Measurements from ENCODE around the gene KRTAP12-4. TPM values are rescaled to one million over a fixed set of nuclear protein-coding genes. Genes with fewer than 3 reads are reported as not detected.
"Not testable (repeated sequence)": the region's sequence is repeated elsewhere in the genome, so short reads cannot be mapped to it uniquely, and the experiment has no call there.

Gene KRTAP12-4
- total RNA-seq, 4 donors from 2014 or later = not detected

GRCh38 chr21:44691686-44692085 is 37.2 kb upstream of the KRTAP12-4 start:
- peaks cover 0 to 15% (median 3%) of the 10 kb centered on the region in 4 donors for H3K9me3 ChIP-seq
- no peaks in the 10 kb centered on the region for H3K27me3 ChIP-seq
- H3K27ac ChIP-seq = no peak overlapping the region
- H3K4me3 ChIP-seq = no peak overlapping the region
- no peak for DNase-seq
- no peaks in the 10 kb centered on the region for H3K36me3 ChIP-seq
- TF ChIP-seq CTCF (IDR thresholded peaks at IDR 0.05) = no peak
- TF ChIP-seq POLR2A (IDR thresholded peaks at IDR 0.05) = no peak
- H3K4me1 ChIP-seq = no peaks in the 10 kb centered on the region

GRCh38 chr21:44689740-44690139 is 35.3 kb upstream of the KRTAP12-4 start:
- H3K27ac ChIP-seq, H3K36me3 ChIP-seq, DNase-seq, H3K4me3 ChIP-seq, H3K4me1 ChIP-seq, H3K27me3 ChIP-seq: not testable (repeated sequence)
- H3K9me3 ChIP-seq = peaks cover 0 to 15% (median 3%) of the 10 kb centered on the region in 4 donors

GRCh38 chr21:44687671-44688070 is 33.2 kb upstream of the KRTAP12-4 start:
- no peak overlapping the region for H3K4me3 ChIP-seq
- H3K9me3 ChIP-seq = peaks cover 0 to 5% (median 1%) of the 10 kb centered on the region in 4 donors
- TF ChIP-seq CTCF (IDR thresholded peaks at IDR 0.05) (no peak), POLR2A (IDR thresholded peaks at IDR 0.05) (no peak)
- H3K27ac ChIP-seq = no peak overlapping the region
- DNase-seq = no peak
- H3K4me1 ChIP-seq = no peaks in the 10 kb centered on the region
- H3K27me3 ChIP-seq = no peaks in the 10 kb centered on the region
- no peaks in the 10 kb centered on the region for H3K36me3 ChIP-seq

GRCh38 chr21:44686843-44687561 is 32.5 kb upstream of the KRTAP12-4 start:
- TF ChIP-seq CTCF (IDR thresholded peaks at IDR 0.05) (no peak), POLR2A (IDR thresholded peaks at IDR 0.05) (no peak)
- Histone ChIP-seq H3K4me1 (no peaks in the 10 kb centered on the region), H3K27ac (no peak overlapping the region), H3K4me3 (no peak overlapping the region), H3K27me3 (no peaks in the 10 kb centered on the region), H3K36me3 (no peaks in the 10 kb centered on the region), H3K9me3 (no peaks in the 10 kb centered on the region)
- DNase-seq = no peak

GRCh38 chr21:44686000-44686781 is 31.7 kb upstream of the KRTAP12-4 start:
- TF ChIP-seq POLR2A (IDR thresholded peaks at IDR 0.05) (no peak), CTCF (IDR thresholded peaks at IDR 0.05) (no peak)
- DNase-seq = no peak
- no peaks in the 10 kb centered on the region for H3K9me3 ChIP-seq
- H3K36me3 ChIP-seq = no peaks in the 10 kb centered on the region
- no peak overlapping the region for H3K4me3 ChIP-seq
- H3K4me1 ChIP-seq = no peaks in the 10 kb centered on the region
- H3K27me3 ChIP-seq = no peaks in the 10 kb centered on the region
- H3K27ac ChIP-seq = no peak overlapping the region

- not testable (repeated sequence) for H3K27ac ChIP-seq, DNase-seq, H3K36me3 ChIP-seq, H3K9me3 ChIP-seq, H3K27me3 ChIP-seq, H3K4me3 ChIP-seq, H3K4me1 ChIP-seq
These were observed 30.6 kb upstream of the KRTAP12-4 start for GRCh38 chr21:44685050-44685449.
